ENCODE measurements around the gene MAD2L2. TPM values are rescaled to one million over a fixed set of nuclear protein-coding genes. Genes with fewer than 3 reads are reported as not detected.

The MAD2L2 gene
- total and polyA plus RNA-seq, 7 donors, result 25.9 to 61.8 (median 39.0) TPM

DNA sequence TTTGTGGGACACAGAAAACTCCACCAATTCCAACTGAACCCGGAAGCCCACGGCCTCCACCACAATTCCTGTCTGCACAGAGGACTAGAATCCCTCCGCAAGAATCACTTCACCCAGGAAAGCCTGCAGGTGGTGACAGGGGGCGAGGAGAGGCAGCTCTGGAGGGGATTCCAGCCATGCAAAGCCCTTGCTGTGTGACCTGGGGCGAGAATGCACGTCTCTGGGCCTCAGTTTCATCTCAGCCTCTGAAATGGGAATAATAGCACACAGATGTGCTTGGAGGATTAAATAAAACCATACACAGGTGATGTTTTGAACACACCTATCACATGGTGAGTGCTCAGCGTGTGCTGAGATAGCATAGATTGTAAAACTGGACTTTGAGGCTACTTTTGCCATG lies 40.8 kb downstream of the MAD2L2 start:
- intact Hi-C loops (cut with DNase I), result loop anchor here (5.0 to 10.0 kb wide), 3 partner anchors 303 to 603 kb away; no protein-coding TSS in a partner anchor
- ATAC-seq (no peak), DNase-seq (no peak)
- no peaks in the 10 kb centered on the region for H3K27me3 ChIP-seq (ENCODE audit: insufficient read depth in 3 of 3, low read length in 2 of 3)
- no peak overlapping the region for H3K27ac ChIP-seq
- WGBS, 3 donors, result 60 to 65% (median 60%) methylated on average over 7 of the region's 7 CpGs
- no peak for TF ChIP-seq CTCF (IDR thresholded peaks at IDR 0.05)
- no peak overlapping the region for H3K4me3 ChIP-seq
- no peaks in the 10 kb centered on the region for H3K9me3 ChIP-seq
- no peaks in the 10 kb centered on the region for H3K4me1 ChIP-seq
- H3K36me3 ChIP-seq (ENCODE audit: insufficient read depth in 1 of 2, low read depth in 1 of 2), result no peaks in the 10 kb centered on the region

DNA sequence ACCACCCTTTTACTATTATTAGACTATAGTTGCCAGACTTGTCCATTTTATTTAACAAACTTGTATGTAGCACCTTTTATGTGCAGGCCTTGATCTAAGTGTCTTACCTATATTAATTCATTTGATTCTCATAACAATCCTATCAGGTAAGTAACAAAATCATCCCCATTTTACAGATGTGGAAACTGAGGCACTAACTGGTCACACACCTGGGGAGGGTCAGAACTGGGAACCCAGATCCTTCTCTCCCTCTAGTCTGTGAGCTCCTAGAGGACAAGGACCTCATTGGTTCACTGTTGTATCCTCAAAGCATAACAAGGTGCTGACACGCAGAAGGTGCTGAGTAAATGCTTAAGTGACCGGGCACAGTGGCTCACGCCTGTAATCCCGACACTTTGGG lies 41.6 kb downstream of the MAD2L2 start:
- H3K27me3 ChIP-seq (ENCODE audit: insufficient read depth in 3 of 3, low read length in 2 of 3), result peaks cover 0 to under 1% (median 0%) of the 10 kb centered on the region in 3 donors
- TF ChIP-seq CTCF (IDR thresholded peaks at IDR 0.05), result no peak
- no peaks in the 10 kb centered on the region for H3K9me3 ChIP-seq
- DNase-seq (no peak), ATAC-seq (no peak)
- no peak overlapping the region for H3K4me3 ChIP-seq
- H3K4me1 ChIP-seq, result no peaks in the 10 kb centered on the region
- H3K27ac ChIP-seq, result no peak overlapping the region
- WGBS, 3 donors, result 88 to 91% (median 90%) methylated on average over 4 of the region's 4 CpGs
- intact Hi-C loops (cut with DNase I), result no loop called here
- no peaks in the 10 kb centered on the region for H3K36me3 ChIP-seq (ENCODE audit: insufficient read depth in 1 of 2, low read depth in 1 of 2)

GRCh38 chr1:11638121-11638520 lies 42.8 kb downstream of the MAD2L2 start:
- Histone ChIP-seq H3K4me1 (no peaks in the 10 kb centered on the region), H3K9me3 (no peaks in the 10 kb centered on the region), H3K27me3 (ENCODE audit: insufficient read depth in 3 of 3, low read length in 2 of 3) (peaks cover 0 to 12% (median 0%) of the 10 kb centered on the region in 3 donors), H3K27ac (no peak overlapping the region), H3K36me3 (ENCODE audit: insufficient read depth in 1 of 2, low read depth in 1 of 2) (no peaks in the 10 kb centered on the region), H3K4me3 (no peak overlapping the region)
- WGBS, 3 donors, result 56 to 62% (median 58%) methylated on average over 5 of the region's 5 CpGs
- TF ChIP-seq CTCF (IDR thresholded peaks at IDR 0.05), result no peak
- ATAC-seq (no peak), DNase-seq (no peak)
- intact Hi-C loops (cut with DNase I), result no loop called here

DNA sequence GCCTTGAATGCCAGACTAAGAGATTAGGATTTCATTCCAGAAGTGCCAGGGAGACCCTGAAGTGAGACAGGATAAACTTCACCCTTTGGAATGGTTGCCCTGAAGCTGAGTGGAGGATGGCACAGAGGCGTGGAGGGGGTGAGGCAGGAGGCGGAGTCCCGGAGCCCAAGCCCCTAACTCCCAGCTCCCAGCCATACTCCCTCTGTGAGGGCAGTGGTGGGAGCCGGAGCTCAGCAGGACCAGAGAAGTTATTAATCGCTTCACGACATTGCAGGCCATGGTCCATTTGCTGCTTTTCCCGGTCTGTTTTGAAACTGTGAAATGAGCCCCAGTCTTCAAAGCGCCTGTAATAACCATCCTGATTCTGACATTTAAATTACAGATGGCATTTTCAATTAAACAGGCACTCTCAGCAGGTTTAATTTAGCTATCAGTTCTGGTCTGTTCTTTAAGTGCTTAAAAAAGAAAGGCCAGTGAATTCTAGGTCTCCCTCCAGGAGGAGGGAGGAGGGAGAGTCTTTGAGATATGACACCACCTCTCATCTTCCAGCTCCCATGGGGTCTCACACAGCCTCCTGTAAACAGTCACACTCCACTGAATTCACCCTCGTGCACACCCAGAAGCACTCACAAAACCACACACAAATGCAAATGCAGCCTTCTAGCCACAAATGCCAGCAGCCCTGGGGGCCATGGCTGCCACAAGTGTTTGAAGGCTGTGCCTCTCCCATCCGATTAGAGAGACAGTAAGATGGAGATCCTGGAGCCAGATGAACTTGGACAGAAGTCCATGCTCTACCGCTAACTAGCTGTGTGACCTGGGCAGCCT lies 46.4 kb downstream of the MAD2L2 start:
- H3K27me3 ChIP-seq (ENCODE audit: insufficient read depth in 3 of 3, low read length in 2 of 3), result peaks cover 0 to 19% (median 4%) of the 10 kb centered on the region in 3 donors

More for the DNA sequence above, 46.4 kb downstream of the MAD2L2 start:
- DNase-seq (no peak), ATAC-seq (no peak)
- H3K27ac ChIP-seq, result no peak overlapping the region
- TF ChIP-seq CTCF (IDR thresholded peaks at IDR 0.05), result no peak
- no peaks in the 10 kb centered on the region for H3K9me3 ChIP-seq
- no peaks in the 10 kb centered on the region for H3K4me1 ChIP-seq
- no peak overlapping the region for H3K4me3 ChIP-seq
- 61 to 66% (median 65%) methylated on average over 11 of the region's 11 CpGs for WGBS, 3 donors
- intact Hi-C loops (cut with DNase I), result no loop called here
- no peaks in the 10 kb centered on the region for H3K36me3 ChIP-seq (ENCODE audit: insufficient read depth in 1 of 2, low read depth in 1 of 2)
